ENCODE measurements around the gene EPHB3.
"Not testable (repeated sequence)": the region's sequence is repeated elsewhere in the genome, so short reads cannot be mapped to it uniquely, and the experiment has no call there.

Gene EPHB3

DNA sequence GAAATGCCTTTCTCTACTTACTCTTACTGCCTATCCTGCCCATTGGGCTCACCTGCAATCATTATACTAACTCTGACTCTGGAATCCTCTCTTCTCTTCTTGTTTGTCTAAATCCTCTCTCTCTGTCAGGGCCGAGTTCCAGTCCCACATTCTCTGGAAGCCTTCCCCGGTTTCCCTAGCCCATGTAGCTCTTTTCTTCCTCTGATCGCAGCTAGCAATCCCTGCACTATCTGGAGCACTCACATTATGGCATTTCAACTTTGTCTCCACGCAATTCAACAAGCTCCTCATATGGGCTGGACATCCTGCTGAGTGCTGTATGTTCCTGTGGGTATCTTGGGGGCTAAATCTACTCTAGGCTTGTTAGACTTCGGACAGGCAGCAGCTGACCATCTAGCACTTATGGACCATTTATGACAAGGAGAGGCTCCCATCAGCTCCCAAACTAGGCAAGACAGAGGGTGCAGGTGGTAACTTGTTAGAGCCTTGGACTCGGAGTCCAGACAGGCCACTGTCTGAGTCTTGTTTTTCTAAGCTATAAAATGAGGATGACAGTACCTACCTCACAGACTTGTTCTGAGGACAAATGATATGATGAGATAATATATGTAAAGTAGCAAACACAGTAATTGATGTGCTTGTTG is 58.3 kb downstream of the EPHB3 start:
- DNase-seq (ENCODE audit: extremely low read depth in 1 of 2, low read depth in 1 of 2), result no peak

DNA sequence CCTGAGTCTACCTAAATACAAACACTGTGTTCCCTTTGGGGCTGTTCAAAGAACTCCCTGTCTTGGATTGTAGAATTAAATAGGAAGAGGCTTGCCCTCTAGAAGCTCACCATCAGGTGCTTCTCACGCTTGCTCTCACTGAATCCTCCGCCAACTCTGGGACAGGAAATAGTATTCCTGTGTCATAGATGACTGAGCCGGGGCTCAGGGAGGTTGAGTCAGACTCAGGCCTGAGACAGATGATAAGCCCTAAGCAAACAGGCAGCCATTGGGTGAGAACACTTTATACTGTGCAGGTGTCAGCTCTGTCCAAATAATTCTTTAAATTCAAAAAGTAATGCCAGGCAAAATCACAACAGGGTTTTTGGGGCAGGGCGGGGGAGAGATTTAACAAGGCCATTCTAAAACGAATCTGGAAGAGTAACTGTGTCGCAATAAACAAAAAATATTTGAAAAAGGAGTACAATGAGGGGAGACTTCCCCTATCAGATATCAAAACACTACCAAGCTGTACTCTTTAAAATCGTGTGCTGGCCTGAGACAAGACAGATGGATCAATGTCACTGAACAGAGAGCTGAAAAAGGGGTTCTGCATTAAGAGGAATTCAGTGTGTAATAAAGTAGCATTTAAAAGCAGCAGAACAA is 59.0 kb downstream of the EPHB3 start:
- no peak for DNase-seq (ENCODE audit: extremely low read depth in 1 of 2, low read depth in 1 of 2)

DNA sequence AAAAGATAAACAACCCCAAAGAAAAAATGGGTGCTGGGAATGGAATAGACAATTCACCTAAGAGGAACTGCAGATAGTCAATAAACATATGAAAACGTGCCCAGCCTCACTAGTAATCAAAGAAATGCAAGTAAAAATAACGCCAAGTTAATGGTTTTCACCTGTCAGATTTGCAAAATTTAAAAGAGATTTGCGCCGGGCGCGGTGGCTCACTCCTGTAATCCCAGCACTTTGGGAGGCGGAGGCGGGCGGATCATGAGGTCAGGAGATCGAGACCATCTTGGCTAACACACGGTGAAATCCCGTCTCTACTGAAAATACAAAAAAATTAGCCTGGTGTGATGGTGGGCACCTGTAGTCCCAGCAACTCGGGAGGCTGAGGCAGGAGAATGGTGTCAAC is 60.6 kb downstream of the EPHB3 start:
- not testable (repeated sequence) for DNase-seq (ENCODE audit: extremely low read depth in 1 of 2, low read depth in 1 of 2)

DNA sequence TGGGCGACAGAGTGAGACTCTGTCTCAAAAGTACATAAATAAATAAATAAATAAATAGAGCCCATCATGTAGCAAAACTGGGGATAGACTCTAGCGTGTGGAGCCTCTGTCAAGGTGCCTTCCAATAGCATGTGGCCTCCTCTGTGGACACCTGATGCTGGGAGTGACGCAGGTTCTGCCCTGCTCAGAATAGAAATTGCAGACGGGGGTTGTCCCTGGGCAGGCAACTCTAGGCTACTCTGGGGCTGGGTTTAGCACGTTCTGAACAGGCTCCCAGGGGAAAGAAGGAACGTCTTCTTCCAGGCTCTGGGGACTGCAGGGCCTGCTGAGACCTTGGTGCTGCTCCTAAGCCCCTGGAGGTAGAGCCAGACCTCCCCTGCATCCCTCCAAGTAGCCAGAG is 65.3 kb downstream of the EPHB3 start:
- no peak for DNase-seq (ENCODE audit: extremely low read depth in 1 of 2, low read depth in 1 of 2)

DNA sequence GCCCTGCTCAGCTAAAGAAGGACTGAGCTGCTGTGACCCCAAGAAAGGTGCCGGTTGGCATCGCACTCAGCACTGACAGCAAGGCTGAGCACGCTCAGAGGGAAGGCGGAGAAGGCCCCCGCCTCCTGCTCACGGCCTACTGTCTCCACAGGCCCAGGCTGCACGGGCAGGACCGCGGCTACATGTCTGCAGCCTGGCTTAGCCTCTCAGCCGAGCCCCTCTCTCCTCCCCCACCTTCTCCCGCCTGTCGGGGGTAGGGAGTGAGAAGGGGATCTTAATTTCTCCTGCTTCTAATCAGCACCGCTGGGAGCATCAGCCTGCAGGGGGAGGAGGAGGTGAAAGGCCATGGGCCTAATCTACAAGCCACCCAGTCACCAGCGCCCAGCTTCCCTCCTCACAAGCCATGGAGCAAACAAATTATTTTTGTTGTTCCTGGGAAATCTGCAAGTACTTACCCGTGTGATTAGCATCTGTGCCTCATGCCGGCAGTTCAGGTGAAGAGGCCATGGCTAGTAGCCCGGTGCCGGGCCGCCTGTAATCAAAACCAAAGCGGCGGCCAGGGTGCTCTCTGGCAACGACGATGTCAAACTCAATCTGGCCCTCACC is 68.1 kb downstream of the EPHB3 start:
- DNase-seq (ENCODE audit: extremely low read depth in 1 of 2, low read depth in 1 of 2), result no peak

DNA sequence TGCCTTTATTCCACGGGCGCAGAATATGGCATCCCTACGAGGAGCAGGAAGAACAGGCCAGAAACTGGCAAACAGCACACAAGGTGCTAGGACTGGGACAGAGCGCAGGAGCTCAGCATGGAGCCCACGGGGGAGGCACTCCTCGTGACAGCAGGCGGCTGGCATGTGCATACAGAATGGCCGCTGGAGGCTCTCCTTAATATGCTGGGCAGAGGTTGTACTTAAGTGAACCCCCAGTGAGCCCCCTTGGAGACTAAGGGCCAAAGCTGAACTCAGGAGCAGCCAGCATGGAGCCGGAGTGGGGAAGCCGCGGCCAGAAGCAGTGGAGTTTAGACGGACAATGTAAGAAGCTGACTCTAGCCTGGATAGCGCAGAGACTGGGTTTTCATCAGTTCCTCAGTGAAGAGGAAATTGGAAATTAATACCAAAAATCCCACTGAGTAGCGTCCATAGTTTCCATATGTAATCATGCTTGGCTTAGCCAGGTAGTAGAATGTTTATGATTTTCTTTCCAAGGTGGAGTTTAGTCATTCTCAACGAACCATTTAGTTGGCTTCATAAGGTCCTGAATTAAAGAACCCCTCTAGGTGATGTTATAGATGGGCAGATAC is 69.4 kb downstream of the EPHB3 start:
- DNase-seq (ENCODE audit: extremely low read depth in 1 of 2, low read depth in 1 of 2), result no peak

DNA sequence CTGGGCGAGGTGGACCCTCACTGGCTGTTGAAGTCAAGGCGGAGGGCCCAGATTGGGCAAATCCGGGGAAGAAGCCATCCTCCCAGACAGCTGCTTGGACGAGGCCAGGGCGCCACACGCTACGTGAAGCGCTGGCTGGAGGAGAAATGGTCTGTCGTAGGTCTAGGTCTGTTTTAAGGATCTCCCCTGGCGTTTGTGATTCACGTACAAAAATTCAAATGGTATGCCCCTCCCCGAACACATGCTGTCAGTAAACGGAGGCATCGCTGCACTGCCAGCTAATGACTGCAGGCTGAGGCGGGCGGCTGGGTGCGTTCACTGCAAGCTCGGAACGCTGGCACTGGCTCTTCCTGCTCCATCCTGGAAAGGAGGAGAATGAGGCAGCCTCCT is 69.9 kb downstream of the EPHB3 start:
- no peak for DNase-seq (ENCODE audit: extremely low read depth in 1 of 2, low read depth in 1 of 2)

Data from stimulated activated CD8-positive, alpha-beta memory T cell treated with anti-CD3 and anti-CD28 coated beads, Interleukin-7, amount 100 ng/mL, for 48 hours (primary cell).